Measurements from ENCODE around the gene MYO7A.

Gene MYO7A

DNA sequence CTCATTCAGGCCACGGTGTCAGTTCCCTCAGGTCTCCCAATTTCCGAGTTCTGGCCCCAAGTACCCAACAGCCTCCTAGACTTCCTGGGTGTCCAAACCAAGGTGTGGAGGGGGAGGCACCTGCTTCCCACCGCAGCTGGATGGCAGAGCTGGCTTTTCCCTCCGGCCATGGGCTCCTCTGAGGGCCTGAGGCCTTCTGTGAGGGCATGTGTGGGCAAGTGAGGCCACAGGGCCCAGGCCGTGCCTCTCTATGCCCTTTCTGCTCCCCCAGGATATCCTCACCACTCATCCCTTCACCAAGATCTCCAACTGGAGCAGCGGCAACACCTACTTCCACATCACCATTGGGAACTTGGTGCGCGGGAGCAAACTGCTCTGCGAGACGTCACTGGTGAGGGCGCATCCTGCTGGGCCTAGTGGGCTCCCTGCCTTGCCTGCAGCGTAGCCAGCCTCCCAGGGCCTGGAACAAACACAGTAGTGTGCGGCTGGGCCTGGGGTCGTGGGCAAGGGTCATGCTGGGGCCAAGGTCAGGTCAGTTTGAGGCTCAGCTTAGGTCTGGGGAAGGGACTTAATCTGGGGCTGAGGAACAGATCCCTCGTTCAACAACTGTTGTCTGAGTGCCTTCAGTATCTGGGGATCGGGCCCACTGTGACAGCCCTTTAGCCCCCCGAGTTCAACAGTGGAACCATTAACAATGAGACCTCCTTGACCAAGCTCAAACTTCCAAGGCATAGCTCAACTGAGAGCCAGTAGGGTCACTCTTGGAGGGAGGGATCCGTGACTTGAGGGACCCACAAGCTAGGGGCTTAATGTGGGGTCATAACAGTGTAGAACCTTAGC, 85.8 kb downstream of the MYO7A start:
- no peak for DNase-seq (ENCODE audit: low read depth, low spot score)

DNA sequence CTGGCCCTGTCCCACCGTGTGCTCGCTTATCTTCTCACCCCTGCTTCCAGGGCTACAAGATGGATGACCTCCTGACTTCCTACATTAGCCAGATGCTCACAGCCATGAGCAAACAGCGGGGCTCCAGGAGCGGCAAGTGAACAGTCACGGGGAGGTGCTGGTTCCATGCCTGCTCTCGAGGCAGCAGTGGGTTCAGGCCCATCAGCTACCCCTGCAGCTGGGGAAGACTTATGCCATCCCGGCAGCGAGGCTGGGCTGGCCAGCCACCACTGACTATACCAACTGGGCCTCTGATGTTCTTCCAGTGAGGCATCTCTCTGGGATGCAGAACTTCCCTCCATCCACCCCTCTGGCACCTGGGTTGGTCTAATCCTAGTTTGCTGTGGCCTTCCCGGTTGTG, 86.5 kb downstream of the MYO7A start:
- no peak for DNase-seq (ENCODE audit: low read depth, low spot score)

DNA sequence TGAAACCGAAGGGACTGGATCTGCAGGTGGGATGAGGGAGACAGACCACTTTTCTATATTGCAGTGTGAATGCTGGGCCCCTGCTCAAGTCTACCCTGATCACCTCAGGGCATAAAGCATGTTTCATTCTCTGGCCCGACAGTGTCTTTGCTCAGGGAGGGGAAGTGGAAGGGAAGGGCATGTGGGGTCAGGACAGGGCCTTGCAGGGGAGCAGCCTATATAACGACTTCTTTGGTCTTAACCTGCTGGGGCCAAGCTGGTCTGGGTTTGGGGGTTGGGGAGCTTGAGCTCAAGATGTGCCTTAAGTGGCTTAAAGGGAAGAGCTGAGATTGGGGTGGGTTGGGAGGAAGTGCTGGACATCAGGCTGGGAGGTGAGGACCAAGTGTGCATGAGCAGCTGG, 87.1 kb downstream of the MYO7A start:
- no peak for DNase-seq (ENCODE audit: low read depth, low spot score)

DNA sequence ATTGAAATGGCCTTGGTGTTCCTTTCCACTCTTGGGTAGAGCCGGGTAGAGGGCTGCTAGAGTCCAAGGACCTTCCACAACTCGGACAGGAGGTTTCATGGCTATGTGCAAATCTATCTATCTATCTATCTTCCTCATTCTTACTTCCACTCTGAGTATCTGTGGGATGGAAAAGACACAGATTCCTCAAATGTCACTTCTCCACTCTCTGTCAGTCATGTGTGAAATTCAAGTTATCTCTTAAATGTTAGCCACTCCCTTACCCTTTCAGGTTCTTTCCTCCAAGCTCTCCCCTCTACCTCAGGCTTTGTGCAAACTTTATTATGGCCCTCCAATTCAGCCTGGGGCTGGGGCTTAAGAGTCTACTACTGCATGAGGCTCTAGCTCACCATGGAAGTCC, 89.1 kb downstream of the MYO7A start:
- no peak for DNase-seq (ENCODE audit: low read depth, low spot score)

DNA sequence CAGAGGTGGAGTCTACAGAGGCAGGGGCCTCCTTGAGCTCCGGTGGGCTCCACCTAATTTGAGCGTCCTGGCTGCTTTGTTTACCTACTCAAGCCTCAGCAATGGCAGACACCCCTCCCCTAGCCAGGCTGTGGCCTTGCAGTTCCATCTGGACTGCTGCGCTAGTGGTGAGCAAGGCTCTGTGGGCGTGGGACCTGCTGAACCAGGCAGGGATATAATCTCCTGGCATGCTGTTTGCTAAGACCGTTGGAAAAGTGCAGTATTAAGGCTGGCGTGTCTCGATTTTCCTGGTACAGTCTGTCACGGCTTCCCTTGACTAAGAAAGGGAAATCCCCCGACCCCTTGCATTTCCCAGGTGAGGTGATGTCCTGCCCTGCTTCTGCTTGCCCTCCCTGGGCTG, 95.8 kb downstream of the MYO7A start:
- no peak for DNase-seq (ENCODE audit: low read depth, low spot score)

DNA sequence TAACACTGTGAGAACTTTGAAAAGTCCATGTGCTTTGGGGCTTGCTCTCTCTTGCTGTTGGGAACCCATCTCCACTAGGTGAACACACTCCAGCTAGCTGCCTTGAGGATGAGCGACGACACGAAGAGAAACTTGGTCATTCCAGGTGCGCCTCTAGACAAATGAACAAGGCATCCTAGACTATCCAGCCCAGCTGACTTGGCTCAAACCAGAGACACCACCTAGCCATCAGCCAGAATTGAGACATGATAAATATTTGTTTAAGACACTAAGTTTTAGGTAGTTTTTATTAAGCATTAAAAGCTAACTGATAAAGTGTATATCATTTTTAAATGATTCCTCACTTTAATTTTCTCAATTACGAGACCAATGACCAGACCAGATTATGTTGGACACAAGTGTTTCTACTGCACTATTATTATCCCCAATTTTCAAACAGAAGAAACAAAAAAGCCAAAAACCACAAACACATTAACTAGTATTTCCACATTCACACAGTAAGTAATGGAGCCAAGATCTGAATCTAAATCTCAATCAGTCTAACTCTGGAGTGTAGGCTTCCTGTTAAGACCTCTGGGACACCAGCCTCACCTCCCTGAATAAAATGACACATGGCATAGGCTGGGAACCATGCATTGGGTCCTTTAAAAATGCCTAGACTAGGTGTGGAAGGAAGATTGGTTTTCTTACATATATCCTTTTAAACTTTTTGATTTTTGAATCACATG, 103.0 kb downstream of the MYO7A start:
- DNase-seq (ENCODE audit: low read depth, low spot score), result no peak

DNA sequence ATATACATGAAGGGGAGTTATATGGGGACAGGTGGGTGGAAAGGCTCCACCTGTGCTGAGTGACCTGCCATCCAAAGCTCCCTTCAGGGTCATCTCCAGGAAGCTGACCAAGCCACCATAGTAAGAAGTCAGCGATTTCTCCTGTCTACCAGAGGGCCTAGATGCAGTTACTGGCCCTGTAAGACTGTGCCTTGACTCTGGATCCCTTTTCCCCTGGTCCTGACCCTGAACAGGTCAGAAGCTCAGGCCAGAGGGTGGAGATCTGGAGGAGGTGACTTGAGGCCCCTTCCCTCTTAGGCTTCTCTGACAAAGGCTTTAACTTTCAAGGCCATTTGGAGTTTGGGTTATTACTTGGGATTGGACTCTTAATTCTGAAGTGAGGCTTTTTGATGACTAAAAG, 103.8 kb downstream of the MYO7A start:
- no peak for DNase-seq (ENCODE audit: low read depth, low spot score)

DNA sequence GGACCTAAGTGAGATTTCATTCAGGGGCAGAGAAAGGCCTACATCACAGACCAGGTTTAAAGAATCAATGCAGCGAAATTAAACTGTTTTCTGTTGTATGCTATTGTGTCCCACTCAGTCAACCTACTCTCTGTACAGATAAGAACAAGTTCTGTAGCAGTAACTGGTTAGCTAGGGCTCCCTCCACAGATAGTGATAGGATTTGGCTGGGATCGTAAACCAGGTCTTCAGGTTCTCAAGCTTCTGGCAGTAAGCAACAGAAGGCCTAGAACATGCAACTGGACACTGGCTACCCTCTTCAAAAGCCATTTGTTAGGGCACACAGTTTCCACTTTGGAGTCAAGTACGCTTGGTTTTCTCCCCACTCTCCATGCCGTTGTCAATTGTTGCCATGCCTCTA, 104.2 kb downstream of the MYO7A start:
- DNase-seq (ENCODE audit: low read depth, low spot score), result no peak

DNA sequence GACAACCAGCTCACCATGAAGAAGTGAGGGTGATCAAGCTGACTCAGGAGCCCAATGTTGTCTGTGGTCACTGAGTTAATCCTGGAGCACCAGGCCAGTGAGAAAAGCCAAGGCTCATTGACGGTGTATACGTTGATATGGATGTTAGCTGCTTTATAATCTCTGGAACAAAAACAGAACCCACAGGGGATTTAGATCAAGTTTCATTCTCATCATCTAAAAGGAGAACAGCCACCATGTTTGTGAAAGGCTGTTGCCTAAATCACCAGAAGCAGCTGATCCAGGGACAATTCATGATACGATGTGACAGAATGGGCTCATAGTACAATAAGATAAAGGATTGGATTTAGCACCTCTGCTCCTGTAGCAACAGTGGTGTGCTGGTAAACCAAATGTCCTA, 105.0 kb downstream of the MYO7A start:
- no peak for DNase-seq (ENCODE audit: low read depth, low spot score)

DNA sequence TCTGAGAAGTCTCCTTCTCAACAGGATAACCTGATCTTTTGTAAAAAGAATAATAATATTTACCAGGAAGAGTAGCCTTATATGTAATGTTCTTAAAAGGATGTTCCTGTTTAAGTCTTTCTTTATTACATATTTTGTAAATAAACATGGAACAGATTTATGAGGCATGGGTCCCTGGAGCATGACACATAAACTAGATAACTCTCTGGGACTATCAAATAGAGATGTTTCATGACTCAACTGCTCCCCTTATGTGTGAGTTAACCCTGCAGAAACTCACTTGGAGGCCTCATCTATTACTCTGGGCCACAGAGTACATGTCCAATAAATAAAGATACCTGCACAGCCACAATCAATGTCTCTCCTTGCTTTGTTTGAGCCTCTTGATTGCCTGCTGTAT, 108.9 kb downstream of the MYO7A start:
- no peak for DNase-seq (ENCODE audit: low read depth, low spot score)

DNA sequence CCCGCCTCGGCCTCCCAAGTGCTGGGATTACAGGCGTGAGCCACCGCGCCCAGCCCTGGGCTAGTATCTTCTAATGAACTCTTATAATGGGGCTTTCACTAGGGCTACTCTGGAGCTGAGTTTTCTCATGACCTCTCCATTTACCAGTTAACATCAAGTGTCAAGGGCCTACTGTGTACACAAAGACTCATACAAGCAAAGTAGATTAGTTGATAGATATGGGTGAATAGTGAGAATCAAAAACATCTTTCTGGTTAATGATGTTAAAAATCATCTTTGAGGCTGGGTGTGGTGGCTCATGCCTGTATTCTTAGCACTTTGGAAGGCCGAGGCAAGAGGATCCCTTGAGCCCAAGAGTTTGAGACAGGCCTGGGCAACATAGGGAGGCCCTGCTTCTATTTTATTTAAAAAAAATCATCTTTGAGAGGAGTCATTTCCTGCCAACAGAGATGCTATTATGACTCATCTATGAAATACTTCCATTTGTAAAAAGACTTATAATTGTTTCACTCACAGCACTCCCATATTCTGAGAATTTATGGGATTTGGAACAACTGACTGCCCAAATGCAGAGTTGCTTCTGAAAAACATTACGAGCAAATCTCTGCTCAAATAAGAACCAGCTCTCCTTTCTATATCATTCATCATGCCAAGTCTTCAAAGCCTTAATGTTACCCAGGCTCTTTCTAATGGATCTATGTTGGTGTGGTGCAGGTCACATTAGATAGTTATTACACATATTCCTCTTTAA, 116.4 kb downstream of the MYO7A start:
- no peak for DNase-seq (ENCODE audit: low read depth, low spot score)

DNA sequence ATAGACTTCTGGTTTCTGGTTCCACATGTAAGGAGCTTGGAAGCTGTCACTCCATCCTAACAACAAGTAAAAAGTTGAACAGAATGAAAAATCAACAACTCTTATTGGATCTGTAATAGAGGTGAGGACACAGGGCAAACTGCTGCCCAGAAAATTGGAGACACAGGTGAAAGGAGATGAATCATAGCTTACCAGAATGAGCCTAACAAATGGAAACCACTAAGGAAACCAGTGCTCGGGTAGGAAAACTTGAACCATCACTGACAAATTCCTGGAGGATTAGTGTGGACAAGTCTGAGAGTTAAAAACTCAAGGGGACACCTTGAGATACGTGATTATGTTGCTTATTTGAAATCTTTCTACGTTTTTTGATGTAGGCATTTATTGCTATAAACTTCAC, 121.4 kb downstream of the MYO7A start:
- no peak for DNase-seq (ENCODE audit: low read depth, low spot score)

DNA sequence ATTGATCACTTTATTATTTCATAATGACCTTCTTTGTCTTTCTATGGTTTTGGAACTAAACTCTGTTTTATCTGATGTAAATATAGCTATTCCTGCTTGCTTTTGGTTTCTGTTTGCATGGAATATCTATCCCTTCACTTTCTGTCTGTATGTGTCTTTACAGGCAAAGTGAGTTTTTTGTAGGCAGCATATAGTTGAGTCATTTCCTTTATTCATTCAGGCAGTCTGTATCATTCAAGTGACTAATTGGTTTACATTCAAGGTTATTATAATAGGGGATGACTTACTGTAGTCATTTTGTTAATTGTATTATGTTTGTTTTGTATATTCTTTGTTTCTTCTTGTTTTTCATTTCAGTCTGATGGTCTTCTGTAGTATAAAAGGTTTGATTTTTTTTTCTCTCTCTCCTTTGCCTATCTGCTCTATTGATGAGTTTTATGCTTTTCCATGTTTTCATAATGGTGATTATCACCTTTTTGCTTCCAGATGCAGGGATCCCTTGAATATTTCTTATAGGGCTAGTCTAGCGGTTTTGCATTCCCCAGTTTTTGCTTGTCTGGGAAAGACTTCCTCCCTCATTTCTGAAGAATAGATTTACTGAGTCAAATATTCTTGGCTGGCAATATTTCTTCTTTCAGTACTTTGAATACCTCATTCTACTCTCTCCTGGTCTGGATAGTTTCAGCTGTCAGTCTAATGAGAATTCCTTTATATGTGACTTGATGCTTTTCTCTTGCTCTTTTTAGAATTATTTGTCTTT, 123.0 kb downstream of the MYO7A start:
- DNase-seq (ENCODE audit: low read depth, low spot score), result no peak

DNA sequence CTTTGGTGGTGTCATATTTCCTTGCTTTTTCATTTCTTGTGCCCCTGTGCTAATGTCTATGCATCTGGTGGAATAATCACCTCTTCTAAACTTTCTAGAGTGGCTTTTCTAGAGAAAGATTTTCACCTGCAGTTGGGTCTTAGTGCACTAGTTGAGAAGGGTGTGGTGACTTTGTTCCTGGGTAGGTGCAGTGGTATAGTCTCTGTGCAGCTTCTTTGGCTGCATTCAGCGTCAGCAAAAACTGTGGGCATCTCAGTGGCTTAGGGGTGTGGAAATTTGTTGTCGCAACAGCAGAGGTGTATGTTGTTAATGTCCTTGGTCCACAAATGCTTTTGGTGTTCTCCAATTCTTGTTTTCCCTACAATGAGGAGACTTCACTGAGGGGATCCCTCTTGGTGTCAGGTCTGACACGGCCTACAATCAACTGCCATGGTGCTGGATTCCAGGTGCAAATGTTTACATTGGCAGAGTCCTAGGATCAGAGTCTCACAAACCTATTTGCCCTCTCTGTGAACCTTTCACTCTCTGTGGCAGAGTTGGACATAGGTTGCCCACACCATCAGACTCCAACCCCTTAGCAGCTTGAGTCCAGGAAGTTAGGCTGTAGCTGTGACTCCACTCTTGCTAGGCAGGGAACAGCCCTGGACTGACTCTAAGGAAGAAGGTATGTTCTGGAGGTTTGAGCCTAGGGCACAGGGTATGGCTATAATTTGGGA, 124.7 kb downstream of the MYO7A start:
- DNase-seq (ENCODE audit: low read depth, low spot score), result no peak

DNA sequence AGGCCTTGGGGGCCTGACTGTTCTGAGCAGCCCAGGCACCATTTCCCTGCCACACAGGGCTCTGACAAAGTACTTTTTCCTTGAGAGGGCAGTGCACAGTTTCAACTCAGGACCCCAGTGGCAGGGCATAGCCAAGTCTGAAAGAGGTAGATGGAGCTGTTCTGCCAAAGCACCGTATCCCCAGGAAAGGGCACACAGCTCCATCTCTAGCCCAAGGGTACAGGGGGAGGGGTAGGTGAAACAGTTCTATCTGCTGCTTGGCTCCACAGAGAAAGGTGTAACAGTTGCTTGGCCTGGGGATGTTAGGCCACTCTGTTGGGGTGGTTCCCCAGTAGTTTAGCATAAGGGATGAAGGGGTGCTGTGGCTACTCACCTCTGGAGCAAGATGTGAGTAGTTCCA, 125.6 kb downstream of the MYO7A start:
- DNase-seq (ENCODE audit: low read depth, low spot score), result no peak

DNA sequence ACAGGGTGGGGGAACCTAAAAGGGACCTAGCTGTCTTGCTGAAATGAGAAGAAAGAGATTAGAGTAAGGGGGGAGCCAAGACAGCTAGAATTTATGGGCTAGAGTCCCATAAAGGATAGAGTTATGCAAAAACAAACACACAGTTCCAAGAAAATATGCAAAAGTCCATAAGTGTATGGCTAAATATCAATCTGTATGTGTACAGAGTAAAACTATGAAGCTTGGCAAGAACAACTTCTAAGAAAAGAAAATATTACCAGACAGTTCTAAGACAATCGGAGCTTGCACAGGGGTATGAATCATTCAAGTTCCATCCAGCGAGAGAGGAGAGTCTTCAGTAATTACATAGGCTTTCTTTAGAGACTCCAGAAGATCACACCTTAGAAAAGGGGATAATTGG, 131.6 kb downstream of the MYO7A start:
- DNase-seq (ENCODE audit: low read depth, low spot score), result peak; percentile 11

DNA sequence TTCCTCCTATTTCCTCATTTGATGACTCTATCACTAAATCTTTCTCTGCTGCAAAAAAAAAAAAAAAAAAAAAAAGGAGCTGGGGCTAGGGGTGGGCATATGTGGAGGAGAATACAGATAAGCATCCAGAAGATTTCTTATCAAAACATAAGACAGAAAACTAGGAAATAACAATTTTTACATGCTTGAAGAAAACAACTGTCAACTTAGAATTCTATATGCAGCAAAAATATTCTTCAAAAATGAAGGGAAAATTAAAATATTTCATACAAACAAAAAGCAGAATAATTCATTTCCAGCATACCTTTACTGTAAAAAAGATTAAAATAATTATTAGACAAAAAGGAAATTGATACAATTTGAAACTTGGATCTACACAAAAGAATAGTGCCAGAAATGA, 134.8 kb downstream of the MYO7A start:
- DNase-seq (ENCODE audit: low read depth, low spot score), result no peak
